Endothelial cell of umbilical vein (primary cell): ENCODE results near the gene SLC45A1. TPM values are rescaled to one million over a fixed set of nuclear protein-coding genes. Genes with fewer than 3 reads are reported as not detected.

ENCODE experiments used
- BruUV-seq: library from RNA; stranded (reverse); fragments of 400-500 nt; replicated peaks from 2 replicates; lab custom pipeline; 2021; lab: Mats Ljungman, UMichigan
- CTCF ChIA-PET: fragments of 300-600, 350-600 bp; sonication (Branson Sonifier 250); formaldehyde crosslinking; loops from one replicate; lab custom pipeline; 2021; ENCODE audit warnings: antibody characterized with exemption, inconsistent platforms; lab: Charles Lee
- POLR2A ChIA-PET: fragments of 300-600, 350-600 bp; sonication (Branson Sonifier 250); formaldehyde crosslinking; loops from one replicate; lab custom pipeline; 2021; ENCODE audit warnings: antibody characterized with exemption, inconsistent platforms; lab: Charles Lee
- DNase-seq: peaks from one replicate; pipeline ENCODE4 v3.0.0-alpha.2; 2011; ENCODE audit warnings: low read depth, low spot score
- FAIRE-seq: peaks from 2 replicates; lab custom pipeline; 2011; peaks lifted over from hg19 to GRCh38; lab: Jason Lieb, UNC
- H2AFZ ChIP-seq: 2 replicates; pipeline ENCODE4 v1.6.0; 2012; ENCODE audit warnings: low read depth, low read length, control low read depth, inconsistent platforms
- H3K27ac ChIP-seq: 2 replicates; pipeline ENCODE4 v1.5.1; 2011; ENCODE audit warnings: low read depth, mild to moderate bottlenecking, control low read depth, low read length, moderate library complexity; ENCODE audit not compliant: insufficient read depth
- H3K27me3 ChIP-seq, 2 experiments: 2 replicates each; pipeline versions ENCODE4 v1.6.0 to v1.6.1; 2011; ENCODE audit warnings: low read length in 2 of 2, mixed read lengths in 1 of 2; ENCODE audit not compliant: control insufficient read depth in 2 of 2, insufficient read depth in 2 of 2
- H3K36me3 ChIP-seq, 2 experiments: 2 replicates in 1 of 2; 3 replicates in 1 of 2; pipeline ENCODE4 v1.5.1; 2011; ENCODE audit warnings: low read length in 2 of 2, mild to moderate bottlenecking in 1 of 2, moderate library complexity in 1 of 2; ENCODE audit not compliant: control insufficient read depth in 2 of 2, insufficient read depth in 2 of 2; ENCODE audit errors: extremely low read depth in 1 of 2
- H3K4me1 ChIP-seq: 3 replicates; pipeline ENCODE4 v1.5.1; 2011; ENCODE audit warnings: mild to moderate bottlenecking, low read length; ENCODE audit not compliant: control insufficient read depth, insufficient read depth; ENCODE audit errors: extremely low read depth
- H3K4me2 ChIP-seq: 2 replicates; pipeline ENCODE4 v1.6.1; 2011; ENCODE audit warnings: low read length, control low read depth, mixed read lengths; ENCODE audit not compliant: insufficient read depth
- H3K4me3 ChIP-seq, 3 experiments: fragments of 200-600 bp in 1 of 3; sonication (generic), shearing (Covaris generic) in 1 of 3; replicated peaks in 1 of 3; 2 replicates each; pipeline ENCODE4 v1.5.1; 2011 to 2016; ENCODE audit warnings: control low read depth in 3 of 3, low read length in 3 of 3, mild to moderate bottlenecking in 2 of 3, inconsistent platforms in 1 of 3, low read depth in 1 of 3, moderate library complexity in 1 of 3; ENCODE audit not compliant: insufficient read depth in 1 of 3
- H3K79me2 ChIP-seq: 2 replicates; pipeline ENCODE4 v1.6.0; 2012; ENCODE audit warnings: low read length, inconsistent platforms; ENCODE audit not compliant: control insufficient read depth, insufficient read depth
- H3K9ac ChIP-seq: replicated peaks from 2 replicates; pipeline ENCODE3; 2011; ENCODE audit warnings: low read length, control low read depth; ENCODE audit not compliant: insufficient read depth; ENCODE audit errors: extremely low read depth
- H3K9me1 ChIP-seq: replicated peaks from 3 replicates; pipeline ENCODE4 v1.6.0; 2011; ENCODE audit warnings: mild to moderate bottlenecking, low read length; ENCODE audit not compliant: control insufficient read depth, insufficient read depth; ENCODE audit errors: extremely low read depth
- H3K9me3 ChIP-seq: replicated peaks from 2 replicates; pipeline ENCODE4 v1.5.1; 2012; ENCODE audit warnings: low read length, inconsistent platforms; ENCODE audit not compliant: control insufficient read depth, insufficient read depth
- H4K20me1 ChIP-seq: replicated peaks from 2 replicates; pipeline ENCODE3; 2011; ENCODE audit warnings: mild to moderate bottlenecking, low read length; ENCODE audit not compliant: control insufficient read depth, insufficient read depth; ENCODE audit errors: extremely low read depth
- CTCF ChIP-seq, 2 donors: IDR thresholded peaks; 1 replicate in 1 of 2; 2 replicates in 1 of 2; pipeline ENCODE4 v1.5.1; 2011; ENCODE audit warnings: low read length in 2 of 2, mild to moderate bottlenecking in 2 of 2, moderate library complexity in 2 of 2, control low read depth in 1 of 2, inconsistent platforms in 1 of 2, low read depth in 1 of 2; ENCODE audit not compliant: insufficient read depth in 1 of 2; ENCODE audit errors: extremely low read depth in 1 of 2
- EZH2 ChIP-seq: IDR thresholded peaks from 2 replicates; pipeline ENCODE4 v1.6.1; 2012; ENCODE audit warnings: borderline replicate concordance, low read depth, mild to moderate bottlenecking, moderate library complexity, low read length, inconsistent platforms; ENCODE audit not compliant: severe bottlenecking
- FOS ChIP-seq: IDR thresholded peaks from 2 replicates; pipeline ENCODE4 v1.6.1; 2011; ENCODE audit warnings: mild to moderate bottlenecking, low read length, moderate library complexity, borderline replicate concordance; ENCODE audit not compliant: insufficient read depth
- GATA2 ChIP-seq: IDR thresholded peaks from 2 replicates; pipeline ENCODE4 v1.7.0; 2011; ENCODE audit warnings: low read depth, mild to moderate bottlenecking, moderate library complexity, mixed read lengths, low read length; ENCODE audit not compliant: insufficient read length, insufficient read depth
- JUN ChIP-seq: IDR thresholded peaks from 2 replicates; pipeline ENCODE4 v1.6.1; 2011; ENCODE audit warnings: borderline replicate concordance, low read depth; ENCODE audit not compliant: insufficient read length, insufficient read depth
- MAX ChIP-seq: IDR thresholded peaks from 2 replicates; pipeline ENCODE4 v1.6.1; 2011; ENCODE audit not compliant: insufficient read depth, insufficient read length
- MYC ChIP-seq: IDR thresholded peaks from one replicate; pipeline ENCODE4 v1.6.1; 2011; ENCODE audit warnings: mild to moderate bottlenecking, low read depth, low read length
- POLR2A ChIP-seq: IDR thresholded peaks from 2 replicates; pipeline ENCODE4 v1.6.1; 2012; ENCODE audit warnings: low read depth, mild to moderate bottlenecking, control low read depth, low read length
- POLR2AphosphoS5 ChIP-seq: IDR thresholded peaks from 2 replicates; pipeline ENCODE4 v1.6.1; 2012; ENCODE audit warnings: low read depth, mild to moderate bottlenecking, control low read depth, low read length, moderate library complexity; ENCODE audit not compliant: insufficient read depth
- dilution Hi-C: fragments of 300-500 bp; cut with MboI; formaldehyde crosslinking; loops from one replicate; pipeline ENCODE4 v1.15.0; 2019; ENCODE audit warnings: low sequenced_read_pairs; ENCODE audit not compliant: extremely low pct_ligation_motif_present
- intact Hi-C: fragments of 100-400 bp; cut with micrococcal nuclease; formaldehyde crosslinking; loops from one replicate; pipeline ENCODE4 v1.10.0; 2022
- polyA plus RNA-seq, 4 experiments: library from polyadenylated mRNA; depleted of rRNA in 3 of 4; stranded (reverse) in 3 of 4; unstranded in 1 of 4; fragments of >200 nt; gene quantifications; 2 replicates each; pipeline versions ENCODE4 v1.2.1 to v1.2.3, GENCODE V29; 2011 to 2012; ENCODE audit warnings: missing spikeins in 1 of 4
- total RNA-seq: library from RNA; stranded (reverse); gene quantifications from 2 replicates; pipeline ENCODE4 v1.2.3, GENCODE V29; 2021

The SLC45A1 gene
- total and polyA plus RNA-seq, 2 donors (not counting 3 experiments of a cell fraction or from before 2014, with no cell fraction given): 1.3 to 1.4 TPM

- Histone ChIP-seq H4K20me1 (no peaks in the 10 kb centered on the region), H3K9me3 (no peaks in the 10 kb centered on the region), H2AFZ (no peak overlapping the region), H3K9ac (no peak overlapping the region), H3K27ac (no peak overlapping the region), H3K79me2 (no peaks in the 10 kb centered on the region), H3K27me3 (no peaks in the 10 kb centered on the region), H3K4me2 (no peak overlapping the region), H3K9me1 (no peaks in the 10 kb centered on the region), H3K4me1 (no peaks in the 10 kb centered on the region), H3K4me3 (no peak overlapping the region), H3K36me3 (no peaks in the 10 kb centered on the region)
- BruUV-seq: no TSS peak
- FAIRE-seq: no peak
- no peak for TF ChIP-seq FOS
- TF ChIP-seq CTCF (IDR thresholded peaks at IDR 0.05; ENCODE audit: extremely low read depth in 1 of 2, insufficient read depth in 1 of 2, low read depth in 1 of 2, low read length in 2 of 2): no peak
- no peak for TF ChIP-seq MAX
- no peak for TF ChIP-seq MYC
- no peak for TF ChIP-seq GATA2
- no peak for TF ChIP-seq POLR2A
- no peak for TF ChIP-seq EZH2
- no peak for TF ChIP-seq POLR2AphosphoS5
- no peak for TF ChIP-seq JUN
- ChIA-PET CTCF (interaction anchor here (1.2 to 2.2 kb wide), 2 partner anchors 14 to 22 kb away, joined by 4 to 9 read pairs; no protein-coding TSS in a partner anchor), POLR2A (no interaction called here)
- dilution Hi-C loops: no loop called here
- intact Hi-C loops: no loop called here
- DNase-seq: no peak
These were observed 43.6 kb upstream of the SLC45A1 start for GRCh38 chr1:8274352-8274751.
